ENCODE results near the gene SNTG2.
"Not testable (repeated sequence)": the region's sequence is repeated elsewhere in the genome, so short reads cannot be mapped to it uniquely, and the experiment has no call there.

SNTG2 gene

GRCh38 chr2:907706-908105 is 42.9 kb upstream of the SNTG2 start:
- no peak overlapping the region for H3K27ac ChIP-seq
- no peak for TF ChIP-seq ZFX (IDR thresholded peaks at IDR 0.05; ENCODE audit: borderline replicate concordance)
- no peak for TF ChIP-seq CTCF (IDR thresholded peaks at IDR 0.05)

- TF ChIP-seq CTCF (IDR thresholded peaks at IDR 0.05) = no peak
- no peak for TF ChIP-seq ZFX (IDR thresholded peaks at IDR 0.05; ENCODE audit: borderline replicate concordance)
- H3K27ac ChIP-seq = no peak overlapping the region
These were observed 42.1 kb upstream of the SNTG2 start for GRCh38 chr2:908568-908967.

- not testable (repeated sequence) for H3K27ac ChIP-seq
These were observed 40.8 kb upstream of the SNTG2 start for GRCh38 chr2:909764-910379.

- no peak for TF ChIP-seq ZFX (IDR thresholded peaks at IDR 0.05; ENCODE audit: borderline replicate concordance)
- no peak for TF ChIP-seq CTCF (IDR thresholded peaks at IDR 0.05)
- H3K27ac ChIP-seq = no peak overlapping the region
These were observed 40.0 kb upstream of the SNTG2 start for GRCh38 chr2:910698-911097.

GRCh38 chr2:915979-916378 is 34.7 kb upstream of the SNTG2 start:
- no peak overlapping the region for H3K27ac ChIP-seq
- TF ChIP-seq ZFX (IDR thresholded peaks at IDR 0.05; ENCODE audit: borderline replicate concordance) (no peak), CTCF (IDR thresholded peaks at IDR 0.05) (no peak)

- no peak for TF ChIP-seq CTCF (IDR thresholded peaks at IDR 0.05)
- no peak for TF ChIP-seq ZFX (IDR thresholded peaks at IDR 0.05; ENCODE audit: borderline replicate concordance)
- no peak overlapping the region for H3K27ac ChIP-seq
These were observed 33.7 kb upstream of the SNTG2 start for GRCh38 chr2:916935-917334.

- no peak for TF ChIP-seq CTCF (IDR thresholded peaks at IDR 0.05)
- TF ChIP-seq ZFX (IDR thresholded peaks at IDR 0.05; ENCODE audit: borderline replicate concordance) = no peak
These were observed 31.0 kb upstream of the SNTG2 start for GRCh38 chr2:919672-920071.

GRCh38 chr2:920573-920972 is 30.1 kb upstream of the SNTG2 start:
- no peak overlapping the region for H3K27ac ChIP-seq
- TF ChIP-seq CTCF (IDR thresholded peaks at IDR 0.05) = no peak

More at GRCh38 chr2:919672-920071, 31.0 kb upstream of the SNTG2 start:
- H3K27ac ChIP-seq = no peak overlapping the region

Data from 22Rv1 (cell line).